Transverse colon (tissue), 4 donors: ENCODE data around the gene ZBTB38. TPM values are rescaled to one million over a fixed set of nuclear protein-coding genes. Genes with fewer than 3 reads are reported as not detected.

Experiments used
- DNase-seq: peaks from one replicate; pipeline ENCODE4 v3.0.0-alpha.2; 2019
- H3K27ac ChIP-seq, 4 donors: fragments of 200-600 bp; sonication (generic); 2 replicates each; pipeline ENCODE4 v1.5.1; 2016 to 2018; ENCODE audit warnings: inconsistent platforms in 4 of 4
- H3K27me3 ChIP-seq: fragments of 200-600 bp; sonication (generic); 2 replicates; pipeline ENCODE4 v1.5.1; 2017; ENCODE audit warnings: inconsistent platforms
- H3K36me3 ChIP-seq, 4 donors: fragments of 200-600 bp; sonication (generic); 2 replicates each; pipeline ENCODE4 v1.5.1; 2017 to 2019; ENCODE audit warnings: inconsistent platforms in 4 of 4
- H3K4me1 ChIP-seq, 4 donors: fragments of 200-600 bp; sonication (generic); 2 replicates each; pipeline ENCODE4 v1.5.1; 2017 to 2020; ENCODE audit warnings: inconsistent platforms in 4 of 4
- H3K4me3 ChIP-seq, 4 donors: fragments of 200-600 bp; sonication (generic); 1 replicate in 1 of 4; 2 replicates in 3 of 4; pipeline versions ENCODE4 v1.5.1 to v1.6.1; 2017 to 2019; ENCODE audit warnings: inconsistent platforms in 4 of 4
- H3K9me3 ChIP-seq, 2 donors: fragments of 200-600 bp; sonication (generic); 2 replicates each; pipeline ENCODE4 v1.5.1; 2017 to 2019; ENCODE audit warnings: inconsistent platforms in 2 of 2
- EP300 ChIP-seq: sonication (generic); formaldehyde crosslinking; IDR thresholded peaks from one replicate; pipeline ENCODE4 v1.6.1; 2017; ENCODE audit warnings: antibody characterized with exemption, low read depth
- POLR2A ChIP-seq: fragments of 450-650 bp; IDR thresholded peaks from one replicate; pipeline ENCODE4 v1.6.1; 2016; ENCODE audit warnings: antibody characterized with exemption, mild to moderate bottlenecking, moderate library complexity
- POLR2AphosphoS5 ChIP-seq, 3 donors: sonication (generic); formaldehyde crosslinking; IDR thresholded peaks; one replicate each; pipeline ENCODE4 v1.6.1; 2016; ENCODE audit warnings: antibody characterized with exemption in 3 of 3
- WGBS, 2 donors: methylation state at CpG; one replicate each; pipeline ENCODE4 v1.1.5; 2018; ENCODE audit warnings: low coverage in 1 of 2; 5-methylcytosine and 5-hydroxymethylcytosine counted together
- in situ Hi-C, 4 donors: fragments of 200-750 bp; cut with MboI; loops; one replicate each; pipeline versions ENCODE4 v1.15.0 to v1.15.1; 2017; ENCODE audit warnings: low sequenced_read_pairs in 3 of 4, low pct_ligation_motif_present in 1 of 4, low pct_unique_long_range_greater_than_20kb in 1 of 4
- intact Hi-C: fragments of 100-400 bp; cut with DNase I; formaldehyde crosslinking; loops from one replicate; pipeline ENCODE4 v1.15.1; 2023; ENCODE audit warnings: low total_unique reads
- total RNA-seq, 4 donors: library from RNA; depleted of rRNA; stranded (reverse); fragments of >200 nt; gene quantifications; one replicate each; pipeline ENCODE4 v1.1.0, GENCODE V29; 2016
- TF ChIP-seq, protein P1 (sequence below), 5 experiments: fragments of 200-600 bp in 3 of 5; fragments of 450-650 bp in 2 of 5; sonication (generic) in 3 of 5; IDR thresholded peaks; 1 replicate in 2 of 5; 2 replicates in 3 of 5; pipeline ENCODE4 v1.5.1; 2016 to 2017; ENCODE audit warnings: antibody characterized with exemption in 5 of 5, inconsistent platforms in 3 of 5, mild to moderate bottlenecking in 2 of 5, moderate library complexity in 1 of 5

ZBTB38 gene
- total RNA-seq, 4 donors from 2014 or later: 71.8 to 182 (median 169) TPM

DNA sequence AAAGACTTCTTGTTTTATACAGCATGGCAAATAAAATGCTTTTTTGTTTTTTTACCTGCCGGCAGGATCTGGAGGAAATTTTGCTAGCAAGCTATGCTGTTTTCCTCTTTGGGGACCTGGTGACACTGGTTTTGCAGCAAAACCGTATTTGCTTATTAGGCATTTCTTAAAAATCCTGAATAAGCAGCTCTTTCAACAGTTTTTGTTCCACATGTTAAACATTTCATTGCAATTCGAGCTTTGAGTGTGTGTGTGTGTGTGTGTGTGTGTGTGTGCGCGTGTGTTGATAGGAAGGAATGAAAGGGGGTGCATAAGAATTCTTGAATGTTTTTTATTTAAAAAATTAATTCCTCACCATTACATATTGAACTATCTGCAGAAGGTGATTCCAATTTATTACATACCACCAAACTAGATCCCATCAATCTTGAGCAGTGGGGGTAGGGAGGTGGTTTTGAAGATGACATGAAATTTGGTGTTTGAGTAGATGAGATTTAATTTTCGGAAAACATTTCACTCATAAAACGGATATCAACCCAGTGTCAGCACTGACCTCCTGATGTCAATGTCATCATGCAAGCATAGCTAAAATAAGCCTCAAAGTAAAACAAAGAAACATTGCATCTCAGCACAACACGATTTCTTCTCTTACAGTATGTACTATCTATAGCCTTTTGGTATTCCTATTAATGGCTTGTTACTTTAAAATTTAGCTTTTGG lies 17.3 kb downstream of the ZBTB38 start:
- H3K4me1 ChIP-seq: peaks cover 0 to 13% (median 1%) of the 10 kb centered on the region in 4 donors
- peak overlapping the region; percentile 43 to 66 (median 57) for H3K27ac ChIP-seq
- DNase-seq: no peak
- H3K27me3 ChIP-seq: no peaks in the 10 kb centered on the region
- in situ Hi-C loops: no loop called here
- H3K9me3 ChIP-seq: no peaks in the 10 kb centered on the region
- H3K36me3 ChIP-seq: peaks cover 0 to 4% (median 0%) of the 10 kb centered on the region in 4 donors
- intact Hi-C loops: no loop called here
- WGBS, 2 donors: 62 to 68% methylated on average over 8 of the region's 8 CpGs
- TF ChIP-seq POLR2AphosphoS5 (IDR thresholded peaks at IDR 0.05) (no peak), POLR2A (no peak), EP300 (no peak)
- TF ChIP-seq, protein P1, sequence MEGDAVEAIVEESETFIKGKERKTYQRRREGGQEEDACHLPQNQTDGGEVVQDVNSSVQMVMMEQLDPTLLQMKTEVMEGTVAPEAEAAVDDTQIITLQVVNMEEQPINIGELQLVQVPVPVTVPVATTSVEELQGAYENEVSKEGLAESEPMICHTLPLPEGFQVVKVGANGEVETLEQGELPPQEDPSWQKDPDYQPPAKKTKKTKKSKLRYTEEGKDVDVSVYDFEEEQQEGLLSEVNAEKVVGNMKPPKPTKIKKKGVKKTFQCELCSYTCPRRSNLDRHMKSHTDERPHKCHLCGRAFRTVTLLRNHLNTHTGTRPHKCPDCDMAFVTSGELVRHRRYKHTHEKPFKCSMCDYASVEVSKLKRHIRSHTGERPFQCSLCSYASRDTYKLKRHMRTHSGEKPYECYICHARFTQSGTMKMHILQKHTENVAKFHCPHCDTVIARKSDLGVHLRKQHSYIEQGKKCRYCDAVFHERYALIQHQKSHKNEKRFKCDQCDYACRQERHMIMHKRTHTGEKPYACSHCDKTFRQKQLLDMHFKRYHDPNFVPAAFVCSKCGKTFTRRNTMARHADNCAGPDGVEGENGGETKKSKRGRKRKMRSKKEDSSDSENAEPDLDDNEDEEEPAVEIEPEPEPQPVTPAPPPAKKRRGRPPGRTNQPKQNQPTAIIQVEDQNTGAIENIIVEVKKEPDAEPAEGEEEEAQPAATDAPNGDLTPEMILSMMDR (IDR thresholded peaks at IDR 0.05): no peak
- H3K4me3 ChIP-seq: peak overlapping the region in 1 of 4 donors; percentile 23

DNA sequence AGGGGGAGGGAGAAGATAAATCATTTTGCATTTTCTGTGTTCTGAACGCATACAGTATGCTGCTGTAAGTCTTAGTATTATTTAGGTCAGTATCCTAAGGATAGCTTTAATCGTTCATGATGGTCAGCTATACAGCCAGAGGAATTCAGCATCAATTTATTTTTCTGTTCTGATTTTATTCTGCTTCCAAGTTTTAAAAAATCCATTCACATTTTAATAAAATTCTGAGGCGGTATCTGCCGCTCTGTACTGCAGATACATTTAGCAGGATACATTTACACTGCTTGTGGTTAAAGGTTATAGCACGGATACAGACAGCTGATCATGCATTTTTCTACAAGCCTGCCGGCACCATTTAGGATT lies 17.8 kb downstream of the ZBTB38 start:
- Histone ChIP-seq H3K36me3 (peaks cover 0 to 4% (median 0%) of the 10 kb centered on the region in 4 donors), H3K27me3 (no peaks in the 10 kb centered on the region), H3K27ac (peak overlapping the region; percentile 43 to 66 (median 57)), H3K4me3 (peak overlapping the region in 1 of 4 donors; percentile 23), H3K9me3 (no peaks in the 10 kb centered on the region), H3K4me1 (peaks cover 0 to 13% (median 1%) of the 10 kb centered on the region in 4 donors)
- TF ChIP-seq EP300 (no peak), POLR2AphosphoS5 (IDR thresholded peaks at IDR 0.05) (no peak), POLR2A (no peak)
- TF ChIP-seq, protein P1 (IDR thresholded peaks at IDR 0.05): no peak
- DNase-seq: no peak
- WGBS, 2 donors: 63 to 77% methylated on average over 6 of the region's 6 CpGs
- in situ Hi-C loops (no loop called here), intact Hi-C loops (no loop called here)

DNA sequence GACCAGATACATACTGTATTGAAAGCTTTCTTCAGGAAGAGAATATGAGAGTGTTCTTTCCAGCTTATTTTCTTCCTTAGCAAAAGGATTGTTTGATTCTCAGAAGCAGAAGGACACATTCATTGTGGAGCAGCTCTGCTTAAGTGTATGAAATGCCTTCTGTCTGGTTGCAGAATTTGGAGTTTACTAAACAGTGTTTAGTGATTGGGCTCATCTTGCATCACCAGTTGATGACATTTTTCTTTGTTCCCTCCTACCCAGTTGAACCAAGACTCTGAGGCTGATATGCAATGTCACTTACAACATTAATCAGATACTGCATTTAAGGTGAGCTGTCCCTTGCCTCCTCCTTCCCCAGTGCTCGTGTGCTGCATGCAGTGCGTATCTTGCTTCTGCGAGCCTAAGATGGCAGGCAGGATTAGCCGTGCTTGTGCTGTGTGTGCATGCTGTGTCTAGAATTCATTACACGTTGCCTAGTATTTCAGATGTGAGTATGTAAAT lies 18.4 kb downstream of the ZBTB38 start:
- H3K27ac ChIP-seq: peak overlapping the region; percentile 43 to 66 (median 57)
- in situ Hi-C loops (no loop called here), intact Hi-C loops (no loop called here)
- DNase-seq: no peak
- H3K4me1 ChIP-seq: peaks cover 0 to 13% (median 1%) of the 10 kb centered on the region in 4 donors
- no peaks in the 10 kb centered on the region for H3K9me3 ChIP-seq
- WGBS, 2 donors: 70% methylated on average over 5 of the region's 5 CpGs; no CpG with 5 or more reads in 1 of the 2 donors
- H3K4me3 ChIP-seq: peak overlapping the region in 2 of 4 donors; percentile 4 to 23
- H3K36me3 ChIP-seq: peaks cover 0 to 4% (median 0%) of the 10 kb centered on the region in 4 donors
- no peaks in the 10 kb centered on the region for H3K27me3 ChIP-seq
- peak; percentile 40 for TF ChIP-seq POLR2A
- peak in 2 of 3 donors; percentile 20 to 47 for TF ChIP-seq POLR2AphosphoS5 (IDR thresholded peaks at IDR 0.05)
- no peak for TF ChIP-seq EP300
- TF ChIP-seq, protein P1 (IDR thresholded peaks at IDR 0.05): no peak

- H3K4me3 ChIP-seq: peak overlapping the region in 1 of 4 donors; percentile 23
- 81 to 87% methylated on average over 3 of the region's 3 CpGs for WGBS, 2 donors
- in situ Hi-C loops (no loop called here), intact Hi-C loops (no loop called here)
- TF ChIP-seq POLR2AphosphoS5 (IDR thresholded peaks at IDR 0.05) (no peak), EP300 (no peak), POLR2A (no peak)
- TF ChIP-seq, protein P1 (IDR thresholded peaks at IDR 0.05): no peak
- H3K36me3 ChIP-seq: peaks cover 0 to 4% (median 0%) of the 10 kb centered on the region in 4 donors
- H3K4me1 ChIP-seq: peaks cover 0 to 13% (median 1%) of the 10 kb centered on the region in 4 donors
- no peaks in the 10 kb centered on the region for H3K27me3 ChIP-seq
- peak overlapping the region; percentile 43 to 66 (median 57) for H3K27ac ChIP-seq
- H3K9me3 ChIP-seq: no peaks in the 10 kb centered on the region
- DNase-seq: no peak
These were observed 19.2 kb downstream of the ZBTB38 start for GRCh38 chr3:141387516-141387915.
